Activated T-helper 2 cell treated with anti-CD3 and anti-CD28 coated beads, Interferon-gamma antibody, Interleukin-2, Interleukin-4, amounts not matched to agents 10 μg/mL and 5 μg/mL and 100 μg/mL, durations not matched to agents 14 hours and 24 hours and 36 hours (primary cell): ENCODE results near the gene CD300LF. TPM values are rescaled to one million over a fixed set of nuclear protein-coding genes. Genes with fewer than 3 reads are reported as not detected.

Experiments used
- DNase-seq: peaks from one replicate; pipeline ENCODE4 v3.0.0; 2021; ENCODE audit warnings: low spot score
- H3K27ac Mint-ChIP-seq: one replicate; pipeline ENCODE4 v1.8.0; 2021; ENCODE audit warnings: mixed read lengths
- H3K27me3 Mint-ChIP-seq: one replicate; pipeline ENCODE4 v1.8.0; 2021; ENCODE audit warnings: low read depth, mixed read lengths
- H3K36me3 Mint-ChIP-seq: one replicate; pipeline ENCODE4 v1.8.0; 2021; ENCODE audit warnings: low read depth, mixed read lengths
- H3K4me1 Mint-ChIP-seq: one replicate; pipeline ENCODE4 v1.8.0; 2021; ENCODE audit warnings: low read depth, mixed read lengths
- H3K4me3 Mint-ChIP-seq: one replicate; pipeline ENCODE4 v1.8.0; 2021; ENCODE audit warnings: low read depth, mild to moderate bottlenecking, moderate library complexity, mixed read lengths
- H3K9me3 Mint-ChIP-seq: one replicate; pipeline ENCODE4 v1.8.0; 2021; ENCODE audit warnings: mixed read lengths
- intact Hi-C: fragments of 100-400 bp; cut with micrococcal nuclease; formaldehyde crosslinking; loops from one replicate; pipeline ENCODE4 v1.15.1; 2023
- total RNA-seq: library from RNA; stranded (reverse); gene quantifications from 2 replicates; pipeline ENCODE4 v1.2.3, GENCODE V29; 2022

The CD300LF gene
- not detected in 2 replicates for total RNA-seq

DNA sequence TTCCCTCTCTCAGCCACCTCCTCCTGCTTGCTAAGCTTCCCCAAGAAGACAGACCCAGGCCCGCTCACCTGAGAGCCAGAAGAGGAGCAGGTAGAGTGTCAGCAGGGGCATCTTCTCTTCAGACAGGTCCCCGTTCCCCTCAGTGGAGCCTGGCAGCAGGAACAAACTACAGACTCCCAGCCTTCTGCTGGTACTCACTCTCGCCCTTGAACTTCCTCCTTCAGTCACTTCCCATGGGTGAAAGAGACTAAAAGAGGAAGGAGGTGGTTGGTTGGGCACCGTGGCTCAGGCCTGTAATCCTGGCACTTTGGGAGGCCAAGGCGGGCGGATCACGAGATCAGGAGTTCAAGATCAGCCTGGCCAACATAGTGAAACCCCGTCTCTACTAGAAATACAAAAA lies at the start of gene CD300LF:
Gene CD300LF (minus strand): TSS at position 168 of the 400 bp plus-strand sequence. CDS start 57 bp downstream, at position 111.
- Mint-ChIP-seq H3K27me3 (peaks cover 31% of the 10 kb centered on the region), H3K4me3 (no peak within 1 kb of the TSS), H3K36me3 (no peaks in the 10 kb centered on the region), H3K9me3 (no peaks in the 10 kb centered on the region), H3K4me1 (peaks cover 6% of the 10 kb centered on the region), H3K27ac (no peak within 1 kb of the TSS)
- no peak for DNase-seq
- intact Hi-C loops, result no loop called here

DNA sequence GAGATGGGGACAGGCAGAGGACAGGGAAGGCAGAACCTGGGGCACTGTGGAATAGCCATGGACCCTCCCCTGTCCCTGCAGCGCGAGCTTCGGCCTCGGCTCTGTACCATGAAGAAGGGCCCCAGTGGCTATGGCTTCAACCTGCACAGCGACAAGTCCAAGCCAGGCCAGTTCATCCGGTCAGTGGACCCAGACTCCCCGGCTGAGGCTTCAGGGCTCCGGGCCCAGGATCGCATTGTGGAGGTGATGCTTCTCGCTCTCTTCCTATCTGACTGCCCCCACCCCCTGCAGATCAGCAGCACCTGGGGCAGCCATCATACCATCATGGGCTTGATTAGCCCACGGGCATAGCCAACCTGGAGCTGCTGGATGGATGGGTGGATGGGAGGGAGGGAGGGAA lies 49.2 kb upstream of the CD300LF start:
- Mint-ChIP-seq H3K4me1 (peaks cover 33% of the 10 kb centered on the region), H3K27me3 (no peaks in the 10 kb centered on the region), H3K36me3 (peaks cover 21% of the 10 kb centered on the region), H3K27ac (no peak overlapping the region), H3K4me3 (no peak overlapping the region), H3K9me3 (no peaks in the 10 kb centered on the region)
- intact Hi-C loops, result no loop called here
- no peak for DNase-seq

DNA sequence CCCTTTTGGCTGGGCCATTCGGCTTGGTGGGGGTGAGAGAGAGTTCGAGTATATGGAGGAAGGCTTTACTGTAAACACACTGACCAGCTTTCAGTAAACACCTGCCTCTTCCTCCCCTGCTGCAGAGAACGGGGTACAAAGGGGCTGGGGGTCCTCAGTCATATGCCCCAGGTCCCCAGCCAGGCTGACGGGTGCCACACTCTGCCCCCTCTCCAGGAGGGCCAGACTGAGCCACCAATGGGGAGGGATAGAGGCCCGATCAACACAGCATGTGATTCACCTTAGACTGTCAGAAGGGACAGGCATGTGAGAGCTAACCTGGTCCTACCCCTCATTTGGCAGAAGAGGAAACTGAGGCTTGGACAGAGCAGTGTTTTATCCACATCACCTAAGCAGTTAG lies 48.7 kb upstream of the CD300LF start:
- H3K4me1 Mint-ChIP-seq, result peaks cover 37% of the 10 kb centered on the region
- no peaks in the 10 kb centered on the region for H3K9me3 Mint-ChIP-seq
- no peaks in the 10 kb centered on the region for H3K27me3 Mint-ChIP-seq
- H3K27ac Mint-ChIP-seq, result no peak overlapping the region
- peaks cover 18% of the 10 kb centered on the region for H3K36me3 Mint-ChIP-seq
- no peak overlapping the region for H3K4me3 Mint-ChIP-seq
- intact Hi-C loops, result no loop called here
- no peak for DNase-seq

DNA sequence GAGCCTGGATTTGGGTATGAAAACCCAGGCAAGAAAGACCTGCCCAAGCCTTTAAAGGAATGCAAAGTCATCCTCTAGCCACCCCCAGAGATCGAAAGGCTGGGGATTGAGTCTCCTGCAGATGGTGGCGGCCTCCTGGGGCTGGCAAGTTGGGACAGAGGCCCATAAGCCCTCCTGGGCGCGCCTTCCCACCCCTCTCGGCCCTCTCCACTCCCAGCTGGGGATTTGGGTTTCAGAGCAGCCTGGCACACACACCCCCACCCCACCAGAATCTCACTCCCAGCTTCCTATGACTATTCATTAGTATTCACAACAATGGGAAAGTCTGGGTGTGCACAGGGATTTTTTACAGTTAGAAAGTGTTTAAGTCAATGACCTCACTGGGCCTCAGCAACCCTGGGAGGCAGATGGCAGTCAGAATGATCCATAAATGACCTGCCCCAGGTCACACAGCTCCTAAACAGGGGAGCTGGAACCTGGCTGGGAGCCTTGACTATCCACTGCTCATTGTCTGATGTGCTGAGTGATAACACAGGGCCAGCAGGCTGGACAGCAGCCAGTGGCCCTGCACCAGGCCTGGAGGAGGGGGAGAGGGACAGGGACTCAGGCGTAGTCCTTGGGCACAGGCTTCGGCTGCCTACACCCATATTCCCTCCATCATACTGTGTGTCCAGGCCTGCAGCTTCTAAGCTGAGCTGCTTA lies 47.8 kb upstream of the CD300LF start:
- peaks cover 37% of the 10 kb centered on the region for H3K4me1 Mint-ChIP-seq
- no peaks in the 10 kb centered on the region for H3K27me3 Mint-ChIP-seq
- H3K27ac Mint-ChIP-seq, result no peak overlapping the region
- H3K4me3 Mint-ChIP-seq, result no peak overlapping the region
- intact Hi-C loops, result no loop called here
- DNase-seq, result no peak
- no peaks in the 10 kb centered on the region for H3K9me3 Mint-ChIP-seq
- H3K36me3 Mint-ChIP-seq, result peaks cover 13% of the 10 kb centered on the region

DNA sequence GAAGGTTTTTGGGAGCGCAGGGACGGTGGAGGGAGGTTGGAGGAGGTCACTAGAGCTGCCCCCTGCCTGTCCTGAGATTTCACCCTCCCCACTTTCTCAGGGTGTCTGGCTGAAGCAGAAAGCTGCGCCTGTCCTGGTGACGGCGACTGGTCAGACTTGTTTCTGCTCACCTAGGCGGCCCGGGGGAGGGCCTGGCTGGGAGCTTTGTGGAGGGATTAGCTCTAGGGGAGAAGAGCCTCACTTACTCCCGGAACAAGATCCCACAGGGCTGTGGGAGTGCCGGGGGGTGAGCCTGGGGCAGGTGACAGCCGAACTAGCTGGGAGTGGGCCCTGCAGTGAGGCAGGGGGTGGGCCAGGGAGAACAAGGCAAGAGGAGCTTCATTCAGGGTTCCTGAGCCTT lies 47.2 kb upstream of the CD300LF start:
- Mint-ChIP-seq H3K27me3 (no peaks in the 10 kb centered on the region), H3K4me3 (peak overlapping the region; percentile 33), H3K36me3 (peaks cover 14% of the 10 kb centered on the region), H3K9me3 (no peaks in the 10 kb centered on the region), H3K27ac (peak overlapping the region; percentile 65), H3K4me1 (peaks cover 41% of the 10 kb centered on the region)
- intact Hi-C loops, result loop anchor here (1.0 kb wide), 1 partner anchor 11 kb away; no protein-coding TSS in a partner anchor
- DNase-seq, result no peak

DNA sequence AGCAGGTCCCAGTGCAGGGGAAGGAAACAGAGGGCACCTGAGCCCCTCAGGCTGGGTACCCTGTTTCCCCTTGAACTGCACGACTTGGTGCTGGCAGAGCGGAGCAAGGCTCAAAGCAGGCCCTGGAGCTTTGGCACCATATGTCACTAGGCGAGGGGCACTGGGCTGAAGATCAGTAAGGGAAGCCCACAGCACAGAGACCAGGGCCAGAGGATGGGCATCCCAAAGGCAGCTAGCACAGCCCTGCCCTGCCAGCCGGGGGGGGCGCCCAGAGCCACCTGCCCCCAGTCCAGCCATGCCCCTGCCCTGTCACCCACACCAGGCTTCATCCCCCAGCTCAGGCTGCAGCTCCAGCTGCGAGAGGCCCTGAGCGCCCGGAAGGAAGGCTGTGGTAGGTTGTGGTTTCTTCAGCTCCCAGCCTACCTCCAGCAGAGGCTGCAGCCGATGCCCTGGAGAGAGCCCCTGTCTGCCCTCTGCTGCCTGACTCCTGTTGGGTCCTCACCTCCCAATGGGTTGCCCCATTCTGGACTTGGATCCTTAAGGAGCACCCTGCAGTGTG lies 46.6 kb upstream of the CD300LF start:
- no peaks in the 10 kb centered on the region for H3K9me3 Mint-ChIP-seq
- intact Hi-C loops, result loop anchor here (1.0 kb wide), 1 partner anchor 10 kb away; no protein-coding TSS in a partner anchor
- no peaks in the 10 kb centered on the region for H3K27me3 Mint-ChIP-seq
- H3K27ac Mint-ChIP-seq, result peak overlapping the region; percentile 65
- peaks cover 45% of the 10 kb centered on the region for H3K4me1 Mint-ChIP-seq
- H3K4me3 Mint-ChIP-seq, result peak overlapping the region; percentile 41
- DNase-seq, result peak; percentile 53
- peaks cover 13% of the 10 kb centered on the region for H3K36me3 Mint-ChIP-seq

DNA sequence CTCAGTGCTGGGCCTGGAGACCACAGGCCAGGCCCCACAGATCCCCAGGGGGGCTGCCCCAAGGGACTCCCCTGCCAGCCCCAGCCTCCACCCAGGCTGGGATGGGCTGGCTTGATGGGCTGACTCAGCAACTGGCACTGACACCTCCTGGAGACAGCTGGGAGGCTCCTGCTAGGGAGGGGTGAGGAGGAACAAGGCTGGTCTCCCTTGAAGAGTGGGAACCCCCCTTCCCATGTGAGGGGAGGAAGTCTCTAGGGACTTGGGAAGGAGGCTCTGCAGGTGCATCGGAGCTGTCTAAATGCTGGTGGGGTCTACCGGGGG lies 46.1 kb upstream of the CD300LF start:
- peak overlapping the region; percentile 65 for H3K27ac Mint-ChIP-seq
- no peak for DNase-seq
- H3K27me3 Mint-ChIP-seq, result no peaks in the 10 kb centered on the region
- peak overlapping the region; percentile 41 for H3K4me3 Mint-ChIP-seq
- H3K4me1 Mint-ChIP-seq, result peaks cover 45% of the 10 kb centered on the region
- peaks cover 13% of the 10 kb centered on the region for H3K36me3 Mint-ChIP-seq
- intact Hi-C loops, result loop anchor here (1.0 kb wide), 1 partner anchor 10 kb away; no protein-coding TSS in a partner anchor
- H3K9me3 Mint-ChIP-seq, result no peaks in the 10 kb centered on the region

DNA sequence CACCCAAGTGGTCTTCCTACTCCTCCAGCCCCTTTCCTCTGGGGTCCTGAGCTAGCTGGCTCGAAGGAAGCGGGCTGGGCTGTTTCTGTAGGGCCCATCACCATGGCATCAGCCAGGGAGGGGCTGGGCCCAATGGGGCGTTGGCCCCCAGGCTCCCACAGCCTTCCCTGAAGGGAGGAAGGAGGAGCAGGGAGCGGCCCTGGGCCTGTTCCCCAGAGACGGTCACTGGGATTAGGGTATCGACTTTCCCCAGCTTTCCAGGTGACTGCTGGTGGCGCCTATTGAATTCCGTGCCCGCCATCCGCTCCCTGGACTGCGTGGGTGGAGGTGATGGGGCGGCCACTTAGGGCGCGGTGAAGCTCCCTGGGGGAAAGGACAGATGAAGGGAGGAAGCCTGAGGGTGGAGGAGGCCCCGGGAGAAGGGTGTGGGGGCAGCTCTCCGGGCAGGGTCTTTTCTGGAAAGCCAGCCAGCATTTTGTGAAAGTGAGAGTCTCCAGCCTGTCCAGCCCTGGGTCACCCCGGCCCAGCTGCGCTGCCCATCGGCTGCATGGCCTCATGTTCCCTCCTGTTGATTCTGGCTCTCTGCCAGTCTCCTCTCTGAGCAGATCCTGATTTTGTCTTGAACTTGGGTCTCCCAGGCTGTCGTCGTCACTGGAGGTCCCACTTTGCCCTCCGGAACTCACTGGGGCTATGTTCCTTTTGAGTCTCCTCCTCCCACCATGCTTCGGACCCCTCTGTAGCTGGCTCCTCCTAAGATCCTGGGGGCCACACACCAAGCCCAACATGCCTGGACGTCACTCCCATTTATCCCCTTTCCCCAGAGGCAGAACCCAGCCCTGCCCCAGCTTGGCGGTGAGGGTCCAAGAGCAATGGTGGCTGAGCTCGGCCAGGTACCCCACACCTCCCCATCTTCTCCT lies 45.5 kb upstream of the CD300LF start:
- Mint-ChIP-seq H3K4me1 (peaks cover 48% of the 10 kb centered on the region), H3K9me3 (no peaks in the 10 kb centered on the region), H3K36me3 (peaks cover 15% of the 10 kb centered on the region), H3K4me3 (peak overlapping the region; percentile 41), H3K27me3 (no peaks in the 10 kb centered on the region), H3K27ac (peak overlapping the region; percentile 65)
- no peak for DNase-seq
- intact Hi-C loops, result no loop called here

DNA sequence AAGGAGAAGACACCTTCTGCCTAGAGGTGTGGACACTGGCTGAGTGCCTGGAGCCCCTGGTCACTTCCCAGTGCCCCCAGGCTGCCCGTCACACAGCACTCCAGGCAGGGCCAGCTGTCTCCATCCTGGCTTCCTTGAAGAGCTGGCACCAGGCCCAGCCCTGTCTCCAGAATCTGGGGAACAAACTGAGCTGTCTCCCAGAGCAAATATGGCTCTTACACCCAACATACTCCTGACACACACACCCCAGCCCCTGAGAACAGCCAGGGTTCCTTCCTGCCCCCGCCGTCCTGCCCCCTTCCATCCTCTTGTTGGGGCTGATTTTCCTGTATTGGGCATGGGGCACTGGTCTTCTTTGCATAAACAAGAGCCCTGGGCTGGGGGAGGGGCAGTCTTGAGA lies 44.8 kb upstream of the CD300LF start:
- Mint-ChIP-seq H3K4me1 (peaks cover 55% of the 10 kb centered on the region), H3K9me3 (no peaks in the 10 kb centered on the region), H3K36me3 (peaks cover 16% of the 10 kb centered on the region), H3K27ac (peak overlapping the region; percentile 17), H3K4me3 (no peak overlapping the region), H3K27me3 (no peaks in the 10 kb centered on the region)
- no peak for DNase-seq
- intact Hi-C loops, result no loop called here

DNA sequence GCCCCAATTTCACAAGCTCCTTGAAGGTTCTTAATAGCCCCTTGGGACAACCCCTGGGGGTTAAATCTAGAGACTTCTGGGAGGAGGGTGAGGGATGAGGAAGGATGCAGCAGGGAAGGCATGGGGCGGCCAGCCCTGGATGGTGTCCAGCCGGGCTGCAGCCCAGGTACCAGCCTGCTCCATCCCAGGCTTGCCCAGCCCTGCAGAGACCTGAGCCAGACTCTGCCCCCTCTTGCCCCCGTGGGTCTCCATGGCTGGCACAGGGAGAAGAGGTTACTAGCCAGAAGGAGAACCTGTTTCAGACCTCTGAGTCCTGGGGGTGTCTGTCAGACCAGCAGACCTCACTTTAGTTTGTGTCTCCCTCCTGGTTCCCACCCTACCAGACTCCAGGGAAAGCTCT lies 44.2 kb upstream of the CD300LF start:
- Mint-ChIP-seq H3K27me3 (no peaks in the 10 kb centered on the region), H3K9me3 (no peaks in the 10 kb centered on the region), H3K4me1 (peaks cover 60% of the 10 kb centered on the region), H3K27ac (no peak overlapping the region), H3K4me3 (no peak overlapping the region), H3K36me3 (peaks cover 19% of the 10 kb centered on the region)
- intact Hi-C loops, result no loop called here
- no peak for DNase-seq

DNA sequence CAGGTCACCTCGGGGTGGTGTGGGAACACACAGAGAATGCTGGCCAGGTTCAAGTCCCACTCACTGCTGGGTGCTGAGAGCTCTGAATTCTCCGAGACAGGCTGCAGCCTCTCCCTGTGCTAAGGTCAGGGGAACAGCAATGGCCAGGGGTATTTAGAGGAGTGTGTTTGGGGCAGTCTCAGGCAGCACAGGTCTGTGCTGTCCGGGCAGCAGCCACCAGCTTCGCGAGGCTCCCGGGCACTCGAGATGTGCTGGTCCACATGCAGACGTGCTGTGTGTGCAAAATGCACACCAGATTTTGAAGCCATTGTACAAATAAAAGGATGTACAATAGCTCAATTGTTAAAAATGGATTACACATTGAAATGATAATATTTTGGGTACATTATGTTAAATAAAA lies 42.8 kb upstream of the CD300LF start:
- Mint-ChIP-seq H3K4me1 (peaks cover 67% of the 10 kb centered on the region), H3K9me3 (no peaks in the 10 kb centered on the region), H3K27me3 (no peaks in the 10 kb centered on the region), H3K27ac (peak overlapping the region; percentile 26), H3K4me3 (no peak overlapping the region), H3K36me3 (peaks cover 32% of the 10 kb centered on the region)
- DNase-seq, result no peak
- intact Hi-C loops, result no loop called here

DNA sequence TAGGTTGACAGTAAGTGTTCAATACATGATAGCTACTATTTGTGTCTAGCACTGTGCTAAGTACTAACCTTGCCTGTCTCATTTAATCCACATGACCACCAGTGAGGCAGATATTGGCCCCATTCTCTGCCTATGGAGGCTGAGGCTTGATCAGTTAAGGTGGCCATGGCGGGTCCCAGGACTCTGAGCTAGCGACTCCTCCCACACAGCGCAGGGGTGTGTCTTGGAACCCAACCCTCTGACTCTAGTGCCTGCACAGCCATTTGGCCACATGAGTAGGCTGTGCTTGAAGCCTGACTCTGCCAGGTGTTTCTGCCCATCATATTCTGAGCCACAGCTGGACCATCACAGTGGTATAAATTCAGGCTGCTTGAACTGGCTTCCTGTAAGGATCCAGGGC lies 42.1 kb upstream of the CD300LF start:
- no peak for DNase-seq
- H3K36me3 Mint-ChIP-seq, result peaks cover 38% of the 10 kb centered on the region
- no peak overlapping the region for H3K4me3 Mint-ChIP-seq
- H3K27me3 Mint-ChIP-seq, result no peaks in the 10 kb centered on the region
- H3K27ac Mint-ChIP-seq, result peak overlapping the region; percentile 17
- H3K4me1 Mint-ChIP-seq, result peaks cover 64% of the 10 kb centered on the region
- intact Hi-C loops, result no loop called here
- H3K9me3 Mint-ChIP-seq, result no peaks in the 10 kb centered on the region
